Fibroblast of lung (primary cell): ENCODE measurements around the gene HCFC2.

Experiments
- CTCF ChIP-seq, 2 donors: IDR thresholded peaks in 1 of 2; conservative IDR thresholded peaks in 1 of 2; 1 replicate in 1 of 2; 2 replicates in 1 of 2; pipeline ENCODE4 v1.5.1; 2011 to 2012; ENCODE audit warnings: low read length in 2 of 2, control low read depth in 1 of 2, inconsistent platforms in 1 of 2, low read depth in 1 of 2, mild to moderate bottlenecking in 1 of 2
- EZH2 ChIP-seq: IDR thresholded peaks from 2 replicates; pipeline ENCODE4 v1.5.1; 2012; ENCODE audit warnings: low read length, control low read depth, mild to moderate bottlenecking; ENCODE audit errors: missing control alignments

- TF ChIP-seq CTCF (conservative IDR thresholded peaks at IDR 0.05 in 1 of 2, IDR thresholded peaks at IDR 0.05 in 1 of 2; ENCODE audit: low read depth in 1 of 2, low read length in 2 of 2): no peak
- TF ChIP-seq EZH2: no peak
Measured at GRCh38 chr12:104042580-104042979, 21.8 kb upstream of the HCFC2 start.
